ENCODE measurements around the gene ZNF385C.

ZNF385C gene

GRCh38 chr17:42136654-42137051 is 38.4 kb upstream of the ZNF385C start:
- no peak for TF ChIP-seq CTCF (IDR thresholded peaks at IDR 0.05; ENCODE audit: insufficient read depth, missing control alignments)
- FAIRE-seq: no peak
- DNase-seq (ENCODE audit: insufficient read length, low spot score): no peak

GRCh38 chr17:42135664-42136653 is 37.7 kb upstream of the ZNF385C start:
- DNase-seq (ENCODE audit: insufficient read length, low spot score): no peak
- TF ChIP-seq CTCF (IDR thresholded peaks at IDR 0.05; ENCODE audit: insufficient read depth, missing control alignments): no peak
- FAIRE-seq: no peak

GRCh38 chr17:42135151-42135550 is 36.9 kb upstream of the ZNF385C start:
- FAIRE-seq (no peak), DNase-seq (ENCODE audit: insufficient read length, low spot score) (no peak)
- no peak for TF ChIP-seq CTCF (IDR thresholded peaks at IDR 0.05; ENCODE audit: insufficient read depth, missing control alignments)

GRCh38 chr17:42133461-42134041 is 35.3 kb upstream of the ZNF385C start:
- DNase-seq (ENCODE audit: insufficient read length, low spot score) (no peak), FAIRE-seq (no peak)
- no peak for TF ChIP-seq CTCF (IDR thresholded peaks at IDR 0.05; ENCODE audit: insufficient read depth, missing control alignments)

GRCh38 chr17:42132941-42133340 is 34.7 kb upstream of the ZNF385C start:
- FAIRE-seq (no peak), DNase-seq (ENCODE audit: insufficient read length, low spot score) (no peak)
- TF ChIP-seq CTCF (IDR thresholded peaks at IDR 0.05; ENCODE audit: insufficient read depth, missing control alignments): no peak

GRCh38 chr17:42131981-42132432 is 33.7 kb upstream of the ZNF385C start:
- TF ChIP-seq CTCF (IDR thresholded peaks at IDR 0.05; ENCODE audit: insufficient read depth, missing control alignments): no peak
- DNase-seq (ENCODE audit: insufficient read length, low spot score) (no peak), FAIRE-seq (no peak)

GRCh38 chr17:42131232-42131631 is 33.0 kb upstream of the ZNF385C start:
- no peak for TF ChIP-seq CTCF (IDR thresholded peaks at IDR 0.05; ENCODE audit: insufficient read depth, missing control alignments)
- FAIRE-seq (no peak), DNase-seq (ENCODE audit: insufficient read length, low spot score) (no peak)

All from D721Med (cell line).